ENCODE results near the gene CMTM1. TPM values are rescaled to one million over a fixed set of nuclear protein-coding genes. Genes with fewer than 3 reads are reported as not detected.
A peak's percentile ranks its signal among the peaks of the same experiment; 100 is the strongest.

CMTM1 gene
- total RNA-seq, 3 donors from 2014 or later: 3.1 to 6.1 (median 4.8) TPM

GRCh38 chr16:66617010-66617434 lies 50.8 kb downstream of the CMTM1 start:
- ATAC-seq: no peak
- H3K9me3 ChIP-seq: no peaks in the 10 kb centered on the region
- no peak for DNase-seq
- TF ChIP-seq CTCF (IDR thresholded peaks at IDR 0.05): no peak
- intact Hi-C loops (cut with DNase I, micrococcal nuclease): no loop called here
- peaks cover 4% of the 10 kb centered on the region for H3K36me3 ChIP-seq (ENCODE audit: low read depth)
- no peak overlapping the region for H3K4me3 ChIP-seq
- H3K4me1 ChIP-seq (ENCODE audit: low read depth): no peaks in the 10 kb centered on the region

GRCh38 chr16:66617728-66618127 lies 51.5 kb downstream of the CMTM1 start:
- no peak for TF ChIP-seq CTCF (IDR thresholded peaks at IDR 0.05)
- Histone ChIP-seq H3K4me1 (ENCODE audit: low read depth) (no peaks in the 10 kb centered on the region), H3K36me3 (ENCODE audit: low read depth) (peaks cover 6% of the 10 kb centered on the region), H3K9me3 (no peaks in the 10 kb centered on the region), H3K4me3 (no peak overlapping the region)
- intact Hi-C loops (cut with DNase I, micrococcal nuclease): no loop called here
- DNase-seq (no peak), ATAC-seq (no peak)

GRCh38 chr16:66618588-66619375 lies 52.5 kb downstream of the CMTM1 start:
- Histone ChIP-seq H3K9me3 (no peaks in the 10 kb centered on the region), H3K4me3 (no peak overlapping the region), H3K36me3 (ENCODE audit: low read depth) (peaks cover 6% of the 10 kb centered on the region), H3K4me1 (ENCODE audit: low read depth) (no peaks in the 10 kb centered on the region)
- peak; percentile 58 for ATAC-seq
- no peak for TF ChIP-seq CTCF (IDR thresholded peaks at IDR 0.05)
- no peak for DNase-seq
- intact Hi-C loops (cut with DNase I, micrococcal nuclease): no loop called here

- Histone ChIP-seq H3K9me3 (no peaks in the 10 kb centered on the region), H3K4me3 (no peak overlapping the region), H3K36me3 (ENCODE audit: low read depth) (peaks cover 6% of the 10 kb centered on the region), H3K4me1 (ENCODE audit: low read depth) (no peaks in the 10 kb centered on the region)
- TF ChIP-seq CTCF (IDR thresholded peaks at IDR 0.05): no peak
- DNase-seq (no peak), ATAC-seq (no peak)
- intact Hi-C loops (cut with DNase I, micrococcal nuclease): no loop called here
These were observed 53.5 kb downstream of the CMTM1 start for GRCh38 chr16:66619534-66620428.

GRCh38 chr16:66620429-66620795 lies 54.2 kb downstream of the CMTM1 start:
- intact Hi-C loops (cut with DNase I, micrococcal nuclease): no loop called here
- ATAC-seq (no peak), DNase-seq (no peak)
- H3K4me3 ChIP-seq: no peak overlapping the region
- H3K9me3 ChIP-seq: no peaks in the 10 kb centered on the region
- no peaks in the 10 kb centered on the region for H3K4me1 ChIP-seq (ENCODE audit: low read depth)
- no peak for TF ChIP-seq CTCF (IDR thresholded peaks at IDR 0.05)
- peaks cover 6% of the 10 kb centered on the region for H3K36me3 ChIP-seq (ENCODE audit: low read depth)
